Activated CD4-positive, CD25-positive, alpha-beta regulatory T cell treated with anti-CD3 and anti-CD28 coated beads, Interleukin-2, amount 50 U/mL, for 16 hours (primary cell): ENCODE results near the gene DMD.

Experiments used
- DNase-seq: peaks from one replicate; pipeline ENCODE4 v3.0.0-alpha.2; 2020; ENCODE audit warnings: low read depth, low spot score

DMD gene

DNA sequence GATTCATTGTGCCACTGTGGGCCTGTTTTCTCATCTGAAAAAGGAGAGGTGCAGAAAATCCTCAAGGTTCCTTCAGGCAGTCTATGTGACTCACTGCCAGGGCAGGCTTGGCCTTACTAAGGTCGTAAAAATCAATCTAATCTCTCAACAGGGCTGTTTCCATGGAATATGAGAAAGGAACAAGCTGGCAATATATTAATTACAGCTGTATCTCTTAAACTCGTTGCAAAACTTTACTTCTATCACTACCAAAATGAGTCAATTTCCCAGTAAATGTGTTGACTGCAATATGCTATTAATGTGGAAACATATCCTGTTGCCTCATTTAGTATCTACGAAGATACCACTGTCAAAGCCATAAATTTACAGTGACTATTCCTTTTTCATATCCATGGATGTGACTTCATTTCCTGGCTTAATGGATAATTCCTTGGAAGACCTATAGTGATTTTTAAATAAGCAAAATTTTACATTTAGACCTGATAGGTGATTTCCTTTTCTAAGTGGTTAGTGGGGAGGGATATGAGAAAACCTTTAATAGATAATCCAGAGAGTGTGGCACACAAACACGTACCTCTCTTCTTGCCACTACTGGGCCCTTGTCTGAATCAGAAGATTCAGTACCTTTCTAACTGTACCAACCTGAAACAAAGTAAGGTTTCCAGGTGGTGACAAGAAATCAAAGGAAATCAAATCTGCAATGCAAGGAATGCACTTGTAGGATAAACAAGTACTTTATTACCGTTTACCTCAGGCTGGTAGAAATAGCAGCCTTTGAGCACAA, 2012.1 kb downstream of the DMD start:
- DNase-seq, result no peak

DNA sequence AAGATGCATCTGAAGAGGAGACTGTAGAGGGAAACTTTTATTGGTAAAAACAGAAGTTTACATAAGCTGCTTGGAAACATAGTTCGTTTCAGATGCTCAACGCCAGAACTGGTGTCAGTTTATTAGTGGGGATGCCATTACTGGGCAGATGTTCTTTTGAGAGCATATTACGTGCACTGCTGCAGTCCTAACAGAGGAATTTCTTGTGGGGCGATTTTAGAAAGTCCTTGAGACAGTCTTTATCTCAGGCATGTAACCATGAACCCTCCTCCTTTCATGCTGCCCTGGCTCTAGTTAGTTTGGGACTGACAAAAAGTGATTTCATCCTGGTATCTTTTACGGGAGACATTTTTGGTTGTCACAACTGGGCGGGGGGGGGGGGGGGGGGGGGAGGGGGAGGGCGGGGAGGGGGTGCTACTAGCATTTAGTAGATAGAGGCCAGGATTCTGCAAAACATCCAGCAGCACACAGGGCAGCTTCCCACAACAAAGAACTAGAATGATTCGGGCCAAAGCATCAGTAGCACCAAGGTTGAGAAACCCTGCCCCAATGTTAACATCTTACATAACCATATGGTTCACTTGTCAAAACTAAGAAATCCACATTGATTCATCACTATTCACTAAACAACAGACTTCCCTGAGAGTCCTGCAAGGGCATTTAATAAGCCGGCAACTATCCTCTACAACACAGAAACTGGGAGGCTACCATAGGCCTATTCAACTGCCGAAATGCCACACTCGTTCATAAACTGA, 2021.0 kb downstream of the DMD start:
- DNase-seq, result no peak

- no peak for DNase-seq
These were observed 2024.5 kb downstream of the DMD start for GRCh38 chrX:31186693-31187338.

GRCh38 chrX:31185884-31186283, 2025.5 kb downstream of the DMD start:
- DNase-seq, result no peak

- no peak for DNase-seq
These were observed 2029.9 kb downstream of the DMD start for GRCh38 chrX:31181377-31182000.

GRCh38 chrX:31179203-31179602, 2032.1 kb downstream of the DMD start:
- no peak for DNase-seq

- DNase-seq, result no peak
These were observed 2032.6 kb downstream of the DMD start for GRCh38 chrX:31178769-31179125.

DNA sequence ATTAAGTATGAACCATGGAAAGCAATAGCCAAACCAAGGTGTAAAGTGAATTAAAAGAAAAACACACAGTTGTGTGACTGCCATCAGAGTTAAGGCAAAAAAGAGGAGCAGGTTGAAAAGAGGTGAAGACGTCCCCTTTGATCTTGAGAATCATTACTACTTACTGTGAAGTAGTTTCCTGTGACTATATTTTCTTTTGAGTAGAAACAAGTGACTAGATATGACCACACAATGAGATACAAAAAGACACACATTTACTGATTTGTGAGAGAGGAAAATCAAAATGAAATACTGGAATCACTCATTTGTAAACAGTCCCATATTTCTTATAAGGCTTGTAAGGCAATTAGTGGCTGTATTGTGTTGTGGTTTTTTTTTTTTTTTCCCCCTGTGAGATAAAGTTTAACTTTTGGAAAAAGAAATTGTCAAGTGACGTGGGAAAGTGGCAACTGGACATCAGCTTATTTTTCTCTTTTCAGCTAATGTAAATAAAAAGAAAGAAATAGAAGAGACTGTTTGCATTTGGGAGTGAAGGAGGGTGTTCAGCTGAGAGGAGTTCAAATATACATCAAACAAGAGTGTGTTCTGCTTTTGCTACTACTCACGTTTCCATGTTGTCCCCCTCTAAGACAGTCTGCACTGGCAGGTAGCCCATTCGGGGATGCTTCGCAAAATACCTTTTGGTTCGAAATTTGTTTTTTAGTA, 2033.1 kb downstream of the DMD start:
- no peak for DNase-seq

DNA sequence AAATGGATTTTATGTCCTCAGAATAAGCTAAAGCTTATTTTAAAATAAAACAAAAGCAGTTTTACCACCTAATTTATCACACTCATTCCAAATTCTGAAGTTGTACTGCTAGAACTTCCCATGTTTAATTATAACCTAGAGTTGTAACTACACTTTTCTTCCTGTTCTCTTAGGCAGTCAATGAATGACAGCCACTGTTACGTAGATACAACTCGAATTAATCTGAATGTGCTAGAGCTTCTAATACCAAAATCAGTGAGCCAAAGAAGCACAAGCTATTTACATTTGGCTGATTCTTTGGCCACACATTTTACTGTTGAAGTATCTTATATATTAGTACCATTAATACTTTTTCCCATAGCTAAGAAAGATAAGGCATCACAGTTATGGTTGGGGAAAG, 2040.6 kb downstream of the DMD start:
- no peak for DNase-seq

- DNase-seq, result no peak
These were observed 2042.8 kb downstream of the DMD start for GRCh38 chrX:31168551-31168950.

GRCh38 chrX:31166832-31167231, 2044.5 kb downstream of the DMD start:
- DNase-seq, result no peak

- DNase-seq, result no peak
These were observed 2044.9 kb downstream of the DMD start for GRCh38 chrX:31166416-31166815.

- DNase-seq, result no peak
These were observed 2045.9 kb downstream of the DMD start for GRCh38 chrX:31165241-31166035.

- DNase-seq, result no peak
These were observed 2056.4 kb downstream of the DMD start for GRCh38 chrX:31154946-31155345.

- no peak for DNase-seq
These were observed 2057.8 kb downstream of the DMD start for GRCh38 chrX:31153475-31154047.

DNA sequence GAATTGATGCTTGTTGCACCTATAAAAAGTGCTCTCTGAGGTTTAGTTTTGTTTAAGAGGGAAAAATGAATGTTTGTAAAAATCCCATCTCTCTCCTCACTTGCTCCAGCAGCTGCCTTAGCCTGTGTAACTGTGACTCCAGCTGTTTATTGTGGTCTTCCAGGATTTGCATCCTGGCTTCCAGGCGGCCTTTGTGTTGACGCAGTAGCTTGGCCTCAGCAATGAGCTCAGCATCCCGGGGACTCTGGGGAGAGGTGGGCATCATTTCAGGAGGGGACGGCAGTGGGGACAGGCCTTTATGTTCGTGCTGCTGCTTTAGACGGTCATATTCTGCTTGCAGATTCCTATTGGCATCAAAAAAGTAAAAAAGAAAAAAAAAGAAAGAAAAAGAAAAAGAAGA, 2064.2 kb downstream of the DMD start:
- DNase-seq, result no peak

GRCh38 chrX:31139961-31140360, 2071.4 kb downstream of the DMD start:
- DNase-seq, result no peak

GRCh38 chrX:31138124-31138523, 2073.2 kb downstream of the DMD start:
- no peak for DNase-seq

- no peak for DNase-seq
These were observed 2075.2 kb downstream of the DMD start for GRCh38 chrX:31136144-31136611.

- DNase-seq, result no peak
These were observed 2078.5 kb downstream of the DMD start for GRCh38 chrX:31132821-31133241.
